Endometrial microvascular endothelial cells (primary cell): ENCODE results near the gene ADSL. TPM values are rescaled to one million over a fixed set of nuclear protein-coding genes. Genes with fewer than 3 reads are reported as not detected.

ENCODE experiments used
- in situ Hi-C: cut with HindIII; loops from 2 replicates; pipeline ENCODE4 v1.10.0; 2017; ENCODE audit warnings: low sequenced_read_pairs, low pct_unique_long_range_greater_than_20kb; ENCODE audit errors: inconsistent ontology term
- total RNA-seq: library from RNA; depleted of rRNA; stranded (reverse); fragments of >200 nt; gene quantifications from one replicate; pipeline ENCODE4 v1.2.3, GENCODE V29; 2015; ENCODE audit errors: inconsistent ontology term

The ADSL gene
- total RNA-seq, 1 donor from 2014 or later, result 209 TPM

- in situ Hi-C loops, result no loop called here
These were observed 21.0 kb upstream of the ADSL start for GRCh38 chr22:40325315-40325714.

- in situ Hi-C loops, result no loop called here
These were observed 19.2 kb upstream of the ADSL start for GRCh38 chr22:40326905-40327735.

- in situ Hi-C loops, result no loop called here
These were observed 17.5 kb upstream of the ADSL start for GRCh38 chr22:40328546-40329456.

- in situ Hi-C loops, result no loop called here
These were observed 16.8 kb upstream of the ADSL start for GRCh38 chr22:40329466-40329865.

- in situ Hi-C loops, result no loop called here
These were observed 16.2 kb upstream of the ADSL start for GRCh38 chr22:40330086-40330485.

- in situ Hi-C loops, result no loop called here
These were observed 15.7 kb upstream of the ADSL start for GRCh38 chr22:40330615-40331014.

GRCh38 chr22:40331706-40332105, 14.6 kb upstream of the ADSL start:
- in situ Hi-C loops, result no loop called here

GRCh38 chr22:40332319-40332781, 13.9 kb upstream of the ADSL start:
- in situ Hi-C loops, result no loop called here

- in situ Hi-C loops, result no loop called here
These were observed 12.2 kb upstream of the ADSL start for GRCh38 chr22:40334060-40334459.

GRCh38 chr22:40334899-40335298, 11.4 kb upstream of the ADSL start:
- in situ Hi-C loops, result no loop called here

GRCh38 chr22:40335358-40335757, 10.9 kb upstream of the ADSL start:
- in situ Hi-C loops, result no loop called here

- in situ Hi-C loops, result no loop called here
These were observed 6.3 kb upstream of the ADSL start for GRCh38 chr22:40340044-40340443.

GRCh38 chr22:40341604-40342003, 4.7 kb upstream of the ADSL start:
- in situ Hi-C loops, result no loop called here

- in situ Hi-C loops, result no loop called here
These were observed 3.8 kb upstream of the ADSL start for GRCh38 chr22:40342521-40342920.

GRCh38 chr22:40345271-40345670, 1.0 kb upstream of the ADSL start:
- in situ Hi-C loops, result no loop called here

- in situ Hi-C loops, result no loop called here
These were observed 500 bp upstream of the ADSL start for GRCh38 chr22:40345815-40346184.

GRCh38 chr22:40347300-40347699, 1.0 kb downstream of the ADSL start:
- in situ Hi-C loops, result no loop called here

- in situ Hi-C loops, result no loop called here
These were observed 1.8 kb downstream of the ADSL start for GRCh38 chr22:40348025-40348658.

GRCh38 chr22:40352763-40353162, 6.5 kb downstream of the ADSL start:
- in situ Hi-C loops, result no loop called here
